GDM1 (cell line): ENCODE results near the gene MYH9.
"Not testable (repeated sequence)": the region's sequence is repeated elsewhere in the genome, so short reads cannot be mapped to it uniquely, and the experiment has no call there.

Experiments
- DNase-seq: peaks from one replicate; lab custom pipeline; 2025; lab: John Stamatoyannopoulos, UW

MYH9 gene

DNA sequence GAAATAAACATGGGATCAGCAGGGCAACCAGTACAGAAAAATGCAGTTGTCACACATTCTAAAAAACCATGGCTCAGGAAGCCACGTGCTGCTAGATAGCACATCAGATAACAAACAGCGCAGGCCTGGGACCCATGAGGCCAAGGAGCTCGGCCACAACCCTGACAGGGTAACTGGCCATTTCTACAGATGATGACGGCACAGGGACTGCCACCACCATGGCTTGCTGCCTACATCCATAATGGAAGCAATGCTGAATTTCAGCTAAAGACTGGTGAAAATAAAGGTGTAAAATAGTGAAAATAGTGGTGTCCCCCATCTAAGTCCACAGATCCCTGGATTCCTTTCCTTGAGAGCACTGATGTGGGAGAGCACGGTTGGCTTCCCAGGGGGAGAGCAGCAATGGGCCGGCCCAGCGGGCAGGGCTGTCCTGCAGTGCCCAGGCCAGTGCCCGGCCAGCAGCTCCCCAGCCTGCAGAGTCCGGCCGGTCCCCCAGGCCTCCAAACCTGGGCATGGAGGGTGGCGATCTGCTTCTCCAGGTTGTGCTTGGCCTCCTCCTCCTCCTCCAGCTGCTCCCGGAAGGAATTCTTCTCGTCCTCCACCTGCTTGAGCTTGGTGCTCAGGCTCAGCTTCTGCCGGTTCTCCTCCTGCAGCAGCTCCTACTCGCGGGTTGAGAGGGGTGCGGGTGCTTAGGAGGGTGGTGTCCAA lies 94.8 kb downstream of the MYH9 start:
- no peak for DNase-seq

DNA sequence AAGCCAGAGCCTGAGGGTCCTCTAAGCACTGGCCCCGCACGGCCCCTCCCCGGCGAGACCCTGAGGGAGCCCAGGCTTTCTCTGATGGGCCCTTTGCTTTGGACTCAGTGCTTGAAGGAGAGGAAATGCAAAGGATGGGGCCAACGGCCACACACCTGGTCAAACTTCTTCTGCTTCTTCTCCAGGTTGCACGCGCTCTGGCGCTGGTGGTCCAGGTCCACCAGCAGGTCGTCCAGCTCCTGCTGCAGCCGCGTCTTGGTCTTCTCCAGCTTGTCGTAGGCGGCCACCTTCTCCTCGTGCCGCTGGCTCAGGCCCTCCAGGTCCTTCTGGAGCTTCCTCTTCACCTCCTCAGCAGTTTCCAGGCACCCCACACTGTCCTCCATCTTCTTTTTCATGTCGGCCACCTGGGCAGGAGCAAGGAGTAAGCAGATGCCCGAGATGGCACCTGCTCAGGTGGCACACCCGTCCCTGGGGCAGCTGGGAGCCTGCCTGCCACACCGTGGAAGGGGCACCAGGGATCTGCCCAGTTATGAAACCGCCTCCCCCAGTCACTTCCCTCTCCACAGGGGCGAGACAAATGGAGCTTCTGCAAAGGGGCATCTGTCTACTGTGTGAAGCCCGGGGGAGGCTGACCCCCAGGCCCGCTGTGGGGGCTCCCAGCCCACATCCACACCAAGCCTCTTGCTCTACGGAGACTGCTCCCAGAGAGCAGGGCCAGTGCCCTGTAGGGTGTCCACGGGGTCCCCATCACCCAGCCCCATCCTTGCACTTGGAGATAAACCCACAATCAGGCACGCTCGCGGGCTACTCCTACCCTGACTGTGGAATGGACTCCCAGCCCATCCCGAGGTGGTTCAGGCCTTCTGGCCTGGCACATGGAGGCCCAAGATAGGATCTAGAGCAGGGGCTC lies 95.7 kb downstream of the MYH9 start:
- DNase-seq: no peak

DNA sequence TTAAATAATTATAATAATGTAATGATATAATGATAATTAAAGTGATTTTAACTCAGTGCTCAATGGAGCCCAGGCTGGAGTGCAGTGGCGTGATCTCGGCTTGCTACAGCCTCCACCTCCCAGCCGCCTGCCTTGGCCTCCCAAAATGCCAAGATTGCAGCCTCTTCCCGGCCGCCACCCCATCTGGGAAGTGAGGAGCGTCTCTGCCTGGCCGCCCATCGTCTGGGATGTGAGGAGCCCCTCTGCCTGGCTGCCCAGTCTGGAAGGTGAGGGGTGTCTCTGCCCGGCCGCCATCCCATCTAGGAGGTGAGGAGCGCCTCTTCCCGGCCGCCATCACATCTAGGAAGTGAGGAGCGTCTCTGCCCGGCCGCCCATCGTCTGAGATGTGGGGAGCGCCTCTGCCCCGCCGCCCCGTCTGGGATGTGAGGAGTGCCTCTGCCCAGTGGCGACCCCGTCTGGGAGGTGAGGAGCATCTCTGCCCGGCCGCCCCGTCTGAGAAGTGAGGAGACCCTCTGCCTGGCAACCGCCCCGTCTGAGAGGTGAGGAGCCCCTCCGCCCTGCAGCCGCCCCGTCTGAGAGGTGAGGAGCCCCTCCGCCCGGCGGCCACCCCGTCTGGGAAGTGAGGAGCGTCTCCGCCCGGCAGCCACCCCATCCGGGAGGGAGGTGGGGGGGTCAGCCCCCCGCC lies 97.2 kb downstream of the MYH9 start:
- not testable (repeated sequence) for DNase-seq

GRCh38 chr22:36289948-36290371 lies 97.8 kb downstream of the MYH9 start:
- not testable (repeated sequence) for DNase-seq

- DNase-seq: no peak
Measured at GRCh38 chr22:36289406-36289870, 98.3 kb downstream of the MYH9 start.

DNA sequence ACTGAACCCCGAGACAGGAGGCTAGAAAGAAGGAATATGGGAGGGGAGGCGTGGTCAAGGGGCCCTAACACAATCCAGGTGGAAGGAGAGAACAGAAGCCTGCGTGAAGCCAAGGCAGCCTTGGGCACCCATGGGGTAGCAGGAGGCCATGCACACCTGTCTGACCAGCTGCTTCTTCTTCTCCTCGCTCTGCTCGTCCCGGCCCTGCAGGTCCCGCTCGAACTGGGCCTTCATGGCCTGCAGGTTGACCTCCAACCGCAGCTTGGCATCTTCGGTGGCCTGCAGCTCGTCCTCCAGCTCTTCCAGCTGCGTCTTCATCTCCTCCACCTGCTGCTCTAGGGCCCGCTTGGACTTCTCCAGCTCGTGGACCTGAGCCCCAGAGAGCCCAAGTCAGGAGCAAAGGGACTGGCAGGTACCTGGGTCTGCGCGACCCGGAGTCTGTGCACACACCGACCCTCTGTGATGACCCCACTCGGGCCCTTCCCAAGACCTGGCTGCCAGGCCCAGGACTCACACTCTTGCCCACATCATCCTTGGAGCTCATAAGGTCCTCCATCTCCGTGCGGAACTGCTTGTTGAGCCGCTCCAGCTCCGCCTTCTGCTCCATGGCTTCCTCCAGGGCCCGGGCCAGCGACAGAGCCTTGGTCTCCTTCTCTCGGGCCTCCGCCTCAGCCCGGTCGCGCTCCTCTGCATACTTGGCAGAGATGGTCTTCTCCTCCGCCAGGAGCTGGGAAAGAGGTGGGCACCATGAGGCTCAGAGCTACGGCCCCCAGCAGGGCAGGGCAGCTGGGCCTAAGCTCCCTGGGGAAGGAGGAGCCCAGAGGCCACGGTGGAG lies 99.0 kb downstream of the MYH9 start:
- DNase-seq: no peak

- DNase-seq: no peak
Measured at GRCh38 chr22:36287881-36288515, 99.8 kb downstream of the MYH9 start.

GRCh38 chr22:36286096-36286957 lies 101.4 kb downstream of the MYH9 start:
- DNase-seq: peak; percentile 15

- no peak for DNase-seq
Measured at GRCh38 chr22:36285545-36285944, 102.2 kb downstream of the MYH9 start.

- no peak for DNase-seq
Measured at GRCh38 chr22:36285017-36285416, 102.8 kb downstream of the MYH9 start.

DNA sequence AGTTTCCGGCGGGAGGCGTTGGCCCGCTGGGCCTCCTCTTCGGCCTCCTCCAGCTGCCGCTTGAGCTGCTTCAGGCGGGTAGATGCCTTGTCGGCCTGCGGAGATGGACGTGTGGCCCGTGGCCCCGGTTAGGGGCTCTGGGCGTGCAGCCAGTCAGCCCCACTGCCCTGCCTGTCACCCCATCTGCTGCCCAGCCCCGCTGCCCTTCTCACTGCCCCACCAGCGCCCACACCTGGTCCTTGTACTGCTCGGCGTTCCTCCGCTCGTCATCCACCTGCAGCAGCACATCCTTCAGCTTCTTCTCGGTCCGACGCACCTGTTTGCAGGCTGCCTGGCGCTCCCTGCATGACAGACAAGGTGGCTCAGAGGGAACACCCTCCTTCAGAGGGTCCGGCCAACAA lies 103.6 kb downstream of the MYH9 start:
- no peak for DNase-seq

DNA sequence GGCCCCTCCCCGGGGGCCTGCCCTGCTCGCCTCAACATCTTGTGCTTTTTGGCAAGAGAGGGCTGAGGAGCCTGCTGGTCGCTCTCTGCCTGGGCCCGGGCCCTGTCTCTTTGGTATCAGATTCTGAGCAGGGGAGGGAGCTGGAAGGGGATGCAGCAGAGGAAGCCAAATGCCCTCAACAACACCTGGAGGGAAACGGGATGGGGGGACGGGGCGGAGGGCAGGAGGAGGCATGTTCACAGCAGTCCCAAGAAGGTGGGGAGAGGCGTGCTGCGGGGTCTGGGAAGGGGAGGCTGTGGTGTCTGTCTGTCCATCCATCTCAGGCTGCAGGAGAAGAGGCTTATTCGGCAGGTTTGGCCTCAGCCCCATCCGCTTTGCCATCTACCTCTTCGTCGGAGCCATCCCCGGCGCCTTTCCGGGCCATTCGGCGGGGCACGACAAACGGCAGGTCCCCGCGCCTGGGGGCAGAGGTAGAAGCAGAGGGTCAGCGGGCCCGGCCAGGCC lies 105.4 kb downstream of the MYH9 start:
- no peak for DNase-seq

GRCh38 chr22:36281781-36282327 lies 105.9 kb downstream of the MYH9 start:
- no peak for DNase-seq

DNA sequence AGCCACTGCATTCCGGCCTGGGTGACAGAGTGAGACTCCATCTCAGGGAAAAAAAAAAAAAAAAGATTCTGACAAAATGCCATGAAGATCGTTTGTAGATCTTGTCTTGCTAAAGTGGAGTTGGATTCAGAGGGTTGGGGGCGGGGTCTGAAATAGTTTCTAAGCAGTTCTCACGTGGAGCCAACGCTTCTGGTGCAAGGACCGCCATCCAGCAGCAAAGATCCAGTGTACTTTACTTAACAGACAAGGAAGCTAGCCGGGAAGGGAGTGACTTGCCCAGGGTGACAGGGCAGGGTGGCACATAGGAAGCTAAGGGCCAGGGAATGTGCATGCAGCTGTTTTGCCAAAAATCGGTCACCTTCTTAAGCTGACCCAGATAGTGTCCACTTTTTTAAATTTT lies 107.4 kb downstream of the MYH9 start:
- no peak for DNase-seq

- no peak for DNase-seq
Measured at GRCh38 chr22:36279219-36279666, 108.5 kb downstream of the MYH9 start.

DNA sequence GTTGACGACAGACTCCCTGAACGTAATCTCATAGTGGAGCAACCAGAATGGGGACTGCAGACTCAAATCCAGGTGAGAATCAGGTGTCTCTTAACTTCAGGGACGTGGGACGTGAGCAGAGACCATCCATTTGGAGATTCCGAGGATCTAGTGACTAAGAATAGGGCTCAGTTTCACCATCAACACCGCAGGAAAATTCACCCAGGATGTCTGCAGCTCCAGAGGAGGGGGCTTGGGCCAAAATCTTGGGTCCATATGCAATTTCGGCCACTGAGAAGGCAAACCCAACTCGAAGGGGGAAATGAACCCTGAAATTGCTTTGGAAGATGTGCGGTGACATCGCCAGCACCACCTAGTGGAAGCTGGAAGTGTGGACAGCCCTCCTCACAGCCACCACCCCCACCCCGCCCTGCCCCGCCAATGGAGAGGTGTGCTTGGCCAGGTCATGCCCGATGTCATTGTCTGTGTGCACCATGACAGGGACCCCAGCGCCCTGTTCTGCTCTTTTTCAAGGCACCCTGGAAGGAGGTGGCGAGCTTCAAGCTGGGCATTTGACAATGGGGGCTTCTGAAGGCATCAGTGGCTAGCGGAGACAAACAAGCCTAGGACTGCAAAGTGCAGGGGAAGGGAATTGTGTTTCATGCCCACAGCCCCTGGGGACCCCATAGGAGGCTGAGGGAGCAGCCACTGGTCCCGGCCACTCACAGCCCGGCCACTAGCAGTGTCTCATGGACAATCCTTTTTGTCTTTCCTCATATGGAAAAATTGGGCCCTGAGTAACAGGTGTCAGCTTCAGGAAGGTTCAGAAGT lies 110.1 kb downstream of the MYH9 start:
- DNase-seq: peak; percentile 32

- no peak for DNase-seq
Measured at GRCh38 chr22:36274531-36274930, 113.2 kb downstream of the MYH9 start.

DNA sequence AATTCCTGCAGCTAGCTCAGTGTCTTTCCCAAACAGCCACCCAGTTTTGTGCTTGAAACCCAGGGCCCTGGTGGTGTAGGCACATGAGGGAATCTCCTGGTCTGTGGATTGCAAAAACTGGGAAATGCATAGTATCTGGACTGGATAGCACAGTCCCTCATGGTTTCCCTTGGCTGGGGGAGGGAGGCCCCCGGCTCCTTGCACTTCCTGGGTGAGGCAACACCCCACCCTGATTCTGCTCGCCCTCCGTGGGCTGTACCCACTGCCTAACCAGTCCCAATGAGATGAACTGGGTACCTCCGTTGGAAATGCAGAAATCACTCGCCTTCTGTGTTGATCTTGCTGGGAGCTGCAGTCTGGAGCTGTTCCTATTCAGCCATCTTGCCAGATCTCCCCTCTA lies 115.8 kb downstream of the MYH9 start:
- not testable (repeated sequence) for DNase-seq

GRCh38 chr22:36271231-36271630 lies 116.5 kb downstream of the MYH9 start:
- not testable (repeated sequence) for DNase-seq
